Measurements from ENCODE around the gene DUSP3. TPM values are rescaled to one million over a fixed set of nuclear protein-coding genes. Genes with fewer than 3 reads are reported as not detected.

Gene DUSP3
- total RNA-seq, 1 experiment from 2014 or later = 80.3 TPM

DNA sequence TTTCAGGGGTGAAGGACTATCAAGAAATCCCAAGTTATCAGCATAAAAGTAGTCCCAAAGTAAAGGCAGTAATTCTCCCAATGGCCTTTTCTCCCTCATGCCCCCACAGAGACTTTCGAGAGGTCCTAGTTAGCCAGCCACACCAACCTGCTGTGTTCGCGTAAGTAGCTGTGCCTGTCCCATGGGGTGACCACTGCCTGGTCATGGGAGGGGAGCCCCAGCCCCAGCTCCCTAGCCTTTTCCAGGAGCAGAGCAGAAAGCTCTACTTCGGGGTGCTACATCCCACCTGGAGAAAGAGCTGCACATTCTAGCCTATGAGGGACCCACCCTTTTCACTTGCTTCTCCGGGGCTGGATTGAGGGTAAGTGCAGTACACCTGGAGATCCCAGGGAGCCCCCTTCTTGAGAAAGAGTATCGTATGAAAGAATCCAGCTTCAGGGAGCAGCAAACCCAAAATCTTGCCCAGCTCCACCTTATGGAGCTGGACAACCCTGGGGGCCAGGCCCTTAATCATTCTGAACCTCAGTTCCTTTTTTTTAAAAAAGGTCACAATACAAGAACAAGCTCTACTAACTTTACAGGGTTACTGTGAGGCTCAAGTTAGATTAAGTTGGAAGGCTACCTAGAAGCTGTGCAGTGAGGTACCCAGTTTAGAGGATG, 11.6 kb downstream of the DUSP3 start:
- peaks cover 3% of the 10 kb centered on the region for H3K4me1 Mint-ChIP-seq (ENCODE audit: low read depth, unreplicated experiment)
- H3K36me3 Mint-ChIP-seq (ENCODE audit: insufficient read depth, unreplicated experiment) = peaks cover 43% of the 10 kb centered on the region
- no TSS peak for BruUV-seq (replicated peaks)
- H3K9me3 Mint-ChIP-seq (ENCODE audit: low read depth, unreplicated experiment) = no peaks in the 10 kb centered on the region
- TF ChIP-seq, protein P1, sequence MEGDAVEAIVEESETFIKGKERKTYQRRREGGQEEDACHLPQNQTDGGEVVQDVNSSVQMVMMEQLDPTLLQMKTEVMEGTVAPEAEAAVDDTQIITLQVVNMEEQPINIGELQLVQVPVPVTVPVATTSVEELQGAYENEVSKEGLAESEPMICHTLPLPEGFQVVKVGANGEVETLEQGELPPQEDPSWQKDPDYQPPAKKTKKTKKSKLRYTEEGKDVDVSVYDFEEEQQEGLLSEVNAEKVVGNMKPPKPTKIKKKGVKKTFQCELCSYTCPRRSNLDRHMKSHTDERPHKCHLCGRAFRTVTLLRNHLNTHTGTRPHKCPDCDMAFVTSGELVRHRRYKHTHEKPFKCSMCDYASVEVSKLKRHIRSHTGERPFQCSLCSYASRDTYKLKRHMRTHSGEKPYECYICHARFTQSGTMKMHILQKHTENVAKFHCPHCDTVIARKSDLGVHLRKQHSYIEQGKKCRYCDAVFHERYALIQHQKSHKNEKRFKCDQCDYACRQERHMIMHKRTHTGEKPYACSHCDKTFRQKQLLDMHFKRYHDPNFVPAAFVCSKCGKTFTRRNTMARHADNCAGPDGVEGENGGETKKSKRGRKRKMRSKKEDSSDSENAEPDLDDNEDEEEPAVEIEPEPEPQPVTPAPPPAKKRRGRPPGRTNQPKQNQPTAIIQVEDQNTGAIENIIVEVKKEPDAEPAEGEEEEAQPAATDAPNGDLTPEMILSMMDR (IDR thresholded peaks at IDR 0.05; ENCODE audit: unreplicated experiment) = no peak
- intact Hi-C loops (cut with micrococcal nuclease; ENCODE audit: unreplicated experiment) = no loop called here
- no peak for DNase-seq
- H3K27me3 Mint-ChIP-seq (ENCODE audit: unreplicated experiment) = no peaks in the 10 kb centered on the region
- CTCF ChIA-PET = interaction anchor here (0.6 to 3.1 kb wide), 5 partner anchors 39 to 460 kb away, joined by 3 to 12 read pairs (median 3); partner anchors contain the start of gene CD300LG
- H3K27ac Mint-ChIP-seq (ENCODE audit: unreplicated experiment) = no peak overlapping the region
- no peak overlapping the region for H3K4me3 Mint-ChIP-seq (ENCODE audit: low read depth, unreplicated experiment)

DNA sequence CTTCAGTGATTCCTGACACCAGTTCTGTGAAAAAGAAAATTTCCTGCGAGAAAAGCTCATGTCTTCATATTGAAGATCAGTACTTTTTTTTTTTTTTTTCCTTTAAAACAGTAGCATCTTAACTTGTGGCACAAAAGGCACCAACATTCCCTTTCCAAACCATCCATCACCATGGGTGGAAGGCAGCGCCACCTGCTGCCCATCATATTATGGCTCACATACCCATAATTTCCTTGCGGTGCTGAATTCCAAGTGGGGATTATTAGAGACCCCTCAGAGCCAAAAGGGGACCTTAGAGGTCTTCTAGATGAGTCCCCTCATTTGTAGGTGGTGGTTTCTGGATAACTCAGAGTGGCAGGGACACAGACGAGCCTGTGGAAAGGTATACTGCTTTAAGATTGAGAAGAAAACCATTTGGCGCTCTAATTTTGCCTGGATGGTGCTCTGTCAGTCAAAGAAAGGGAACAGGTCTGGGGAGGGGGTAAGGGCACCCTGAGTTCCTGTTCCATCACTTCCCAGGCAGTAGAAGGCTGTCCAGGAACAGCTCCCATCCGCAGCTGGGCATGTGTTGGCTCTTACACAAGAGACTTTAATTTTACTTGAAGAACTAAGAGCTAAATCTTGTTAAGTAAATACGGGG, 12.2 kb downstream of the DUSP3 start:
- Mint-ChIP-seq H3K27me3 (ENCODE audit: unreplicated experiment) (no peaks in the 10 kb centered on the region), H3K27ac (ENCODE audit: unreplicated experiment) (no peak overlapping the region), H3K36me3 (ENCODE audit: insufficient read depth, unreplicated experiment) (peaks cover 38% of the 10 kb centered on the region), H3K9me3 (ENCODE audit: low read depth, unreplicated experiment) (no peaks in the 10 kb centered on the region), H3K4me3 (ENCODE audit: low read depth, unreplicated experiment) (no peak overlapping the region), H3K4me1 (ENCODE audit: low read depth, unreplicated experiment) (no peaks in the 10 kb centered on the region)
- CTCF ChIA-PET = interaction anchor here (0.6 to 3.1 kb wide), 5 partner anchors 39 to 459 kb away, joined by 3 to 12 read pairs (median 4); partner anchors contain the start of gene CD300LG
- DNase-seq = peak; percentile 56
- TF ChIP-seq, protein P1 (IDR thresholded peaks at IDR 0.05; ENCODE audit: unreplicated experiment) = peak; percentile 83
- BruUV-seq (replicated peaks) = no TSS peak
- intact Hi-C loops (cut with micrococcal nuclease; ENCODE audit: unreplicated experiment) = no loop called here

DNA sequence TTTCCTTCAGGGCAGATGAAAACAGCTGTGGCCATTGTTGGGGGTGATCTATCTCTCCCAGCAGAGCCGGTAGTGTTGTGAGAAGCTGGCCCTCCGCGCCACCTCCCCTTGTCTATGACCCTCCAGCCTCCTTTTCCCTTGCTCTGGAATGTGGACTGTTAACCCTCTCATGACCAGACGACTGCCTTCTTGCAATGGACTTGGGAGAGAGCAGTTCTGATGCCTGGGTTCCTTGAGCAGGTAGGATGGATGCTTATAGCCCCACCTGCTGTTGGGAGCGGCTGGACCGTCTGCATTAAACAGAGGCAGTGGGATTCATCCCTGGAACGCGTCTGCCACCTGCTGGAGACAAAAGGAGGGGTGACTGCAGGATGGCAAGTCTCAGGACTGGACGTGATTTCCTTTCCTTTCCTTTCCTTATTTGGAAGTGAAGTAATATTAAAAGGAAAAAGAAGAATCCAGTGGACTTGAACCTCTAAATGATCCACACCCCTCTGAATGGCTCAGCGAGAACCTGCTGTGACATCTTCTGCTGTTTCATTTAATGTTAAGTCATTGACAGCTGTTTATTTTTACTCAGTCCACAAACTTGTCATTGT, 18.4 kb downstream of the DUSP3 start:
- Mint-ChIP-seq H3K27me3 (ENCODE audit: unreplicated experiment) (peaks cover 49% of the 10 kb centered on the region), H3K4me1 (ENCODE audit: low read depth, unreplicated experiment) (no peaks in the 10 kb centered on the region), H3K36me3 (ENCODE audit: insufficient read depth, unreplicated experiment) (no peaks in the 10 kb centered on the region), H3K27ac (ENCODE audit: unreplicated experiment) (no peak overlapping the region), H3K4me3 (ENCODE audit: low read depth, unreplicated experiment) (no peak overlapping the region), H3K9me3 (ENCODE audit: low read depth, unreplicated experiment) (no peaks in the 10 kb centered on the region)
- intact Hi-C loops (cut with micrococcal nuclease; ENCODE audit: unreplicated experiment) = loop anchor here (1.0 to 2.0 kb wide), 2 partner anchors 66 to 184 kb away; no protein-coding TSS in a partner anchor
- peak; percentile 98 for DNase-seq
- TF ChIP-seq, protein P1 (IDR thresholded peaks at IDR 0.05; ENCODE audit: unreplicated experiment) = peak; percentile 99
- no TSS peak for BruUV-seq (replicated peaks)
- CTCF ChIA-PET = interaction anchor here (0.7 to 5.9 kb wide), 6 partner anchors 26 to 184 kb away, joined by 3 to 43 read pairs (median 4); no protein-coding TSS in a partner anchor

DNA sequence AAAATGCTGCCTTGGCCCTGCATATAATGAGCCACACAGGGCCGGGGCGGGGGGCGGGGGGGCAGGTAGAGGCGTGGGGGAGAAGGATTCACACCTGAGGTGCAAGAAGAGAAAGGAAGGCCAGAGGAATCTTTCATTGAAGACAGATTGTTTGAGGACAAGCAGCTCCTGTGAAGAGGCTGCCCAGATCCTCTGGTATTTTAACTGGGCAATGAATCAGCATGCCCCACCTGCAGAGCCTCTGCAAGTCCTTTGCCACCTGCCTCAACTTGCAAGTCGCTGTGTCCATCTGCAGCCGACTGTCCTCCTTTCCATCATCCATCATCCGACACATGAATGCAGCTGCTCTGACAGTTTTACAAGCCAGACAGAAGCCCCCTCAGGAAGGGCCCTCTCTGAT, 18.9 kb downstream of the DUSP3 start:
- BruUV-seq (replicated peaks) = no TSS peak
- intact Hi-C loops (cut with micrococcal nuclease; ENCODE audit: unreplicated experiment) = loop anchor here (1.0 to 2.0 kb wide), 2 partner anchors 66 to 183 kb away; no protein-coding TSS in a partner anchor
- CTCF ChIA-PET = interaction anchor here (0.7 to 5.9 kb wide), 7 partner anchors 26 to 184 kb away, joined by 3 to 43 read pairs (median 4); no protein-coding TSS in a partner anchor
- no peak for DNase-seq
- H3K36me3 Mint-ChIP-seq (ENCODE audit: insufficient read depth, unreplicated experiment) = no peaks in the 10 kb centered on the region
- H3K4me3 Mint-ChIP-seq (ENCODE audit: low read depth, unreplicated experiment) = no peak overlapping the region
- H3K4me1 Mint-ChIP-seq (ENCODE audit: low read depth, unreplicated experiment) = no peaks in the 10 kb centered on the region
- peaks cover 55% of the 10 kb centered on the region for H3K27me3 Mint-ChIP-seq (ENCODE audit: unreplicated experiment)
- no peak overlapping the region for H3K27ac Mint-ChIP-seq (ENCODE audit: unreplicated experiment)
- TF ChIP-seq, protein P1 (IDR thresholded peaks at IDR 0.05; ENCODE audit: unreplicated experiment) = no peak
- H3K9me3 Mint-ChIP-seq (ENCODE audit: low read depth, unreplicated experiment) = no peaks in the 10 kb centered on the region
